Activated naive CD8-positive, alpha-beta T cell treated with anti-CD3 and anti-CD28 coated beads, Interleukin-2, amount 10 ng/mL, durations not matched to agents 7 days and 5 days (primary cell): Measurements from ENCODE around the gene CDH1. TPM values are rescaled to one million over a fixed set of nuclear protein-coding genes. Genes with fewer than 3 reads are reported as not detected.
"Not testable (repeated sequence)": the region's sequence is repeated elsewhere in the genome, so short reads cannot be mapped to it uniquely, and the experiment has no call there.

Experiments
- ATAC-seq: fragments of 150-1000 bp; cut with Tn5 transposase; one replicate; pipeline ENCODE4 v1.10.0; 2021; ENCODE audit warnings: low read depth, moderate library complexity
- POLR2A ChIA-PET: fragments of 350-600 bp; sonication (Branson Sonifier 250); formaldehyde crosslinking; loops from one replicate; lab custom pipeline; 2021; ENCODE audit warnings: antibody characterized with exemption; lab: Charles Lee
- DNase-seq: peaks from one replicate; pipeline ENCODE4 v3.0.0; 2021
- H3K27ac Mint-ChIP-seq: one replicate; pipeline ENCODE4 v1.8.0; 2022; ENCODE audit warnings: mild to moderate bottlenecking, mixed read lengths
- H3K27me3 Mint-ChIP-seq: one replicate; pipeline ENCODE4 v1.8.0; 2022; ENCODE audit warnings: mild to moderate bottlenecking, moderate library complexity, mixed read lengths
- H3K36me3 Mint-ChIP-seq: one replicate; pipeline ENCODE4 v1.8.0; 2021; ENCODE audit warnings: mild to moderate bottlenecking, mixed read lengths
- H3K4me1 Mint-ChIP-seq: one replicate; pipeline ENCODE4 v1.8.0; 2021; ENCODE audit warnings: mixed read lengths
- H3K4me3 Mint-ChIP-seq: one replicate; pipeline ENCODE4 v1.8.0; 2022; ENCODE audit warnings: mild to moderate bottlenecking, moderate library complexity, mixed read lengths
- H3K9me3 Mint-ChIP-seq: one replicate; pipeline ENCODE4 v1.8.0; 2021; ENCODE audit warnings: mixed read lengths
- total RNA-seq, 2 experiments: library from RNA; stranded (reverse); gene quantifications; one replicate each; pipeline ENCODE4 v1.2.3, GENCODE V29; 2021

CDH1 gene
- total RNA-seq, 2 experiments from 2014 or later = 0.51 to 0.58 TPM

DNA sequence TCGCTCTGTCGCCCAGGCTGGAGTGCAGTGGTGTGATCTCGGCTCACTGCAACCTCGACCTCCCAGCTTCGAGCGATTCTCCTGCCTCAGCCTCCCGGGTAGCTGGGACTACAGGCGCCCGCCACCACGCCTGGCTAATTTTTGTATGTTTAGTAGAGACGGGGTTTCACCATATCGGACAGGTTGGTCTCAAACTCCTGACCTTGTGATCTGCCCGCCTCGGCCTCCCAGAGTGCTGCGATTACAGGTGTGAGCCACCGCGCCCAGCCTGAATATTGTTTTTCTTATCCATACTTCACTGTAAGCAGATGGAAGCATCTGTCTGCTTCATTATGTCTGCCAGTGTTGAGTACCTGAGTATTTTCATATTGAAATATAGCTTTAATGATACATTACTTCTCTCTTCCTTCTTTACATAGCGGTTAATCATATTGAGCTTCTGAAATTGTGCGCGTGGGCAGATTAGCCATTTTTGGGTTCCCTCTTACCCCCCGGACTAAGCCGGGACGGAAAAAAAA is 105.9 kb downstream of the CDH1 start:
- Mint-ChIP-seq H3K4me3 (peak overlapping the region; percentile 98), H3K27ac (peak overlapping the region; percentile 89), H3K4me1 (peaks cover 25% of the 10 kb centered on the region)
- not testable (repeated sequence) for DNase-seq, H3K27me3 Mint-ChIP-seq, H3K36me3 Mint-ChIP-seq, H3K9me3 Mint-ChIP-seq, ATAC-seq
- POLR2A ChIA-PET = interaction anchor here (0.7 to 0.9 kb wide), 2 partner anchors 250 to 345 kb away, joined by 3 to 4 read pairs; no protein-coding TSS in a partner anchor

DNA sequence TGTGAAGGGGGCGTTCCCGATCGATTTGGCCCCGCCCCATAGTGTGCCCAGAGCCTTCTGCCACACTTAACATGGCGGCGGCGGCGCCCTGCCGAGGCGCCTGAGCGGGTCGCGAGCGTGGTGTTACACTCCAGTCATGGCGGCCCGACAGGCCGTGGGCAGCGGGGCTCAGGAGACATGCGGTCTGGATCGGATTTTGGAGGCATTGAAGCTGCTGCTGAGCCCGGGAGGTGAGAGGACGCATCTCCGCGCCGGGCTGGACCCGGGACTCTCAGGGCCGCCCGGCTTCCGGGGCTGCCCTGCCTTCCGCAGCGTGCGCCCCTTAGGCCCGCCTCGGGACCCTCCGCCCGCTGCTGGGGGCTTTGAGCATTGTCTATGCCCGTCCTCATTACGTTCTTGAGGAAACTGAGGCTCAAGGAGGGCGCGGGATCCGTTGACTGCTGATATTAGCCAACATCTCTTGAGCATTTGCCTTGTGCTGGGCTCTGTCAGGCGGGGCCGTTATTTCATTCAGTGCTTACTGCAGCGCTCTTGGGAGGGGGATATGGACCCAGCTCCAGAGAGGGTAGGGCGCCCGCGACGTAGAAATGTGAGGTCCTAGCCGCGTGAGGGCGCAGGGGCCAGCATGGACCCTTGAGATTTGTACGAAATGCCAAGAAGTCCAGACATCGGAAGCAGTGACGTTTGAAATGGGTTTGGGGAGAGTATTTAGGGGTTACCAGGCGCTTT is 106.6 kb downstream of the CDH1 start, which contains the start of gene TANGO6:
TSS of gene TANGO6 (plus strand) at position 50 of the 729 bp plus-strand sequence. CDS start at position 137, 87 bp downstream.
- POLR2A ChIA-PET = interaction anchor here (0.5 to 1.1 kb wide), 5 partner anchors 249 to 531 kb away, joined by 3 to 4 read pairs (median 3); partner anchors contain the start of genes CHTF8, UTP4 and VPS4A
- peak; percentile 93 for ATAC-seq

DNA sequence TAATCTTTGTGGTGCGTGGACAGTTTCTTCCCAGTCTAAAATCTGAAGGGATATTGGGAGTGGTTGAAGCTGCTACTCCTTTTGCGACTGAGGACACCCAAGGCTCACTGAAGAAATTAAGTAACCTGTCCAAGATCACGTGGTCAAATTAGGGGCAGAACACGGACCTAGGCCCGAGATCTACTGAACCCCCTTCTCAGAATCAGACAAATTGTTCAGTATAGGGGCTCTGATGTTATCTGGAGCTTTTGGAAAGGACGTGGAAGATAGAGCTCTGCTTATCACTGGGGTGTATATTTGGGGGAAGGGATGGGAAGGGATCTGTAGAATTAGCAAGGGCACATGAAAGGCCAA is 107.1 kb downstream of the CDH1 start:
- POLR2A ChIA-PET = interaction anchor here (0.5 to 1.1 kb wide), 3 partner anchors 289 to 530 kb away, joined by 3 read pairs; partner anchors contain the start of genes CHTF8, UTP4 and VPS4A
- H3K27ac Mint-ChIP-seq = peak overlapping the region; percentile 95
- DNase-seq = no peak
- H3K27me3 Mint-ChIP-seq = no peaks in the 10 kb centered on the region
- H3K9me3 Mint-ChIP-seq = no peaks in the 10 kb centered on the region
- peaks cover 6% of the 10 kb centered on the region for H3K36me3 Mint-ChIP-seq
- peak overlapping the region; percentile 98 for H3K4me3 Mint-ChIP-seq
- no peak for ATAC-seq
- H3K4me1 Mint-ChIP-seq = peaks cover 28% of the 10 kb centered on the region

More for the DNA sequence above, 106.6 kb downstream of the CDH1 start, which contains the start of gene TANGO6:
- H3K36me3 Mint-ChIP-seq = peaks cover 4% of the 10 kb centered on the region
- H3K9me3 Mint-ChIP-seq = no peaks in the 10 kb centered on the region
- peaks cover 26% of the 10 kb centered on the region for H3K4me1 Mint-ChIP-seq
- no peaks in the 10 kb centered on the region for H3K27me3 Mint-ChIP-seq
- peak; percentile 92 for DNase-seq
- peak within 1 kb of the TSS; percentile 95 for H3K27ac Mint-ChIP-seq
- H3K4me3 Mint-ChIP-seq = peak within 1 kb of the TSS; percentile 98

DNA sequence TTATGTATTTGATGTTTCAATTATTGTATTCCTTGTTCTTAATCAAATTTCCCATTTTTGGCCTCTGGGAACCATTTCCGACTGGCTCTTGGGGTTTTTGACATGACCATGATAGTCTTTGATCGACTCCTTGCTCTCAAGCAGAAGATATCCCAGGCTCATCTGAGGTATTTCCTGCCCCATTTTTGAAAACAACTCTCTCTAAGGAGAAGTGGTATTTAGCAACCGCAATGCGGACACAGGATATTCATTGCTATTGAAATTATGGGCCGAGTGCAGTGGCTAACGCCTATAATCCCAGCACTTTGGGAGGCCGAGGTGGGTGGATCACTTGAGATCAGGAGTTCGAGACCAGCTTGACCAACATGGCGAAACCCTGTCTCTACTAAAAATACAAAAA is 111.7 kb downstream of the CDH1 start:
- no peak overlapping the region for H3K27ac Mint-ChIP-seq
- ATAC-seq = no peak
- POLR2A ChIA-PET = no interaction called here
- H3K9me3 Mint-ChIP-seq = no peaks in the 10 kb centered on the region
- DNase-seq = no peak
- H3K4me3 Mint-ChIP-seq = no peak overlapping the region
- H3K27me3 Mint-ChIP-seq = no peaks in the 10 kb centered on the region
- H3K4me1 Mint-ChIP-seq = peaks cover 26% of the 10 kb centered on the region
- peaks cover 13% of the 10 kb centered on the region for H3K36me3 Mint-ChIP-seq

DNA sequence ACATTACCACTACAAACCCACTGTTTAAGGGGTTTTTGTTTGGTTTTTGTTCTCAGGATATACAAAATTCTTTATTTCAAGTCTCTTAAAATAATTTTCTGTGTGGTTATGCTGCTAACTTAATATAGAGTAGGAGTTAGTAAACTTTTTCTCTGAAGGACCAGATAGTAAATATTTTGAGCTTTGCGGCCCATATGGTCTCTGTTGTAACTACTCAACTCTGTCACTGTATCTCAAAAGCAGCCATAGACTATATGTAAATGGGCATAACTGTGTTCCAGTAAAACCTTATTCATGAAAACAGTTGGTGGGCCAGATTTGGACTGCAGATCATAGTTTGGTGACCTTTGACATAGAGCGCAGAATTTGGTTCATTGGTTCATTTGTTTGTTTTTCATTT is 113.4 kb downstream of the CDH1 start:
- no peak for DNase-seq
- Mint-ChIP-seq H3K9me3 (no peaks in the 10 kb centered on the region), H3K27ac (no peak overlapping the region), H3K36me3 (peaks cover 13% of the 10 kb centered on the region), H3K4me1 (peaks cover 14% of the 10 kb centered on the region), H3K27me3 (no peaks in the 10 kb centered on the region), H3K4me3 (no peak overlapping the region)
- ATAC-seq = no peak
- POLR2A ChIA-PET = no interaction called here

DNA sequence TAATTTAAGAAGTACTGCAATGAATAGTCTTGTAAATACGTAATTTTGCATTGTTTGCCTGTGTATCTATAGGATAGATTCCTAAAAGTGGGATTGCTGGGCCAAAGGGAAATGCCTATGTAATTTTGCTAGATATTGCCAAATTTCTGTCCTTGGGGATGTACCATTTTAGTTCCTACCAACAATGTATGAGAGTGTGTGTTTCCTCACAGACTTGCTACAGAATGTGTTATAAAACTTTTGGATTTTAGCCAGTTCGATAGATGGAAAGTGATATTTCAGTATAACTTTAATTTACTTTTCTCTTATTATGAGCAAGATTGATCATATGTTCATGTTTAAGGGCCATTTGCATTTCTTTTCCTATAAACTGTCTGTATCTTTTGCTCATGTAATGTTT is 114.5 kb downstream of the CDH1 start:
- Mint-ChIP-seq H3K4me3 (no peak overlapping the region), H3K36me3 (peaks cover 13% of the 10 kb centered on the region), H3K27ac (no peak overlapping the region), H3K9me3 (no peaks in the 10 kb centered on the region), H3K4me1 (peaks cover 13% of the 10 kb centered on the region), H3K27me3 (no peaks in the 10 kb centered on the region)
- ATAC-seq (no peak), DNase-seq (no peak)
- POLR2A ChIA-PET = no interaction called here

DNA sequence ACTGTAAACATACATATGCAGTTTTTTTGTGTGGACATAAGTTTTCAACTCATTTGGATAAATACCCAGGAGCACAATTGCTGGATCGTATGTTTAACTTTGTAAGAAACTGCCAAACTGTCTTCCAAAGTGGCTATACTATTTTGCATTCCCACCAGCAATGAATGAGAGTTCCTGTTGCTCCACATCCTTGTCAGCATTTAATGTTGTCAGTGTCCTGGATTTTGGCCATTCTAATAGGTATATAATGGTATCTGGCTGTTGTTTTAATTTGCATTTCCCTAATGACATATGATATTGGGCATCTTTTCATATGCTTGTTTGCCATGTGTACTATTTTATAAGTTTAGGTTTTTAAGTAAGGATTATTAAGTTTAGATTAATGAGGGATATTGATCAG is 120.4 kb downstream of the CDH1 start:
- H3K27ac Mint-ChIP-seq = no peak overlapping the region
- POLR2A ChIA-PET = no interaction called here

DNA sequence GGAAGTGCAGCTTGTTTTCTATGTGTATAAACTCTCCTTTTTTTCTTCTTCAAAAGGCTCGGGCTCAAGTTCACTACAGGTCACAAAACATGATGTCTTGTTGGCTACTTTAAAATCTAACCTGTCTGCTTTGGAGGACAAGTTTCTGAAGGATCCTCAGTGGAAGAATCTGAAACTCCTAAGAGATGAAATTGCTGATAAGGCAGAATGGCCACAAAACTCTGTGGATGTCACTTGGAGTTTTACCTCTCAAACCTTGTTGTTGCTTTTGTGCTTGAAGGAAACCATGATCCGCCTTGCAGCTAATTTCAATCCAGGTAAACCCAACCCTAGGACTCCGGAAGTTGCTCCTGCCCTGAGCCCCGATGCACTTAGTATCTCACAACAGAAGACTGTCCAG is 122.7 kb downstream of the CDH1 start:
- POLR2A ChIA-PET = no interaction called here
- DNase-seq = no peak
- no peak overlapping the region for H3K27ac Mint-ChIP-seq
- peaks cover 7% of the 10 kb centered on the region for H3K4me1 Mint-ChIP-seq
- H3K27me3 Mint-ChIP-seq = no peaks in the 10 kb centered on the region
- H3K4me3 Mint-ChIP-seq = no peak overlapping the region
- ATAC-seq = no peak
- H3K9me3 Mint-ChIP-seq = no peaks in the 10 kb centered on the region
- H3K36me3 Mint-ChIP-seq = peaks cover 17% of the 10 kb centered on the region

More for the DNA sequence above, 120.4 kb downstream of the CDH1 start:
- DNase-seq (no peak), ATAC-seq (no peak)
- Mint-ChIP-seq H3K4me1 (peaks cover 7% of the 10 kb centered on the region), H3K36me3 (peaks cover 15% of the 10 kb centered on the region), H3K4me3 (no peak overlapping the region), H3K9me3 (no peaks in the 10 kb centered on the region), H3K27me3 (no peaks in the 10 kb centered on the region)

DNA sequence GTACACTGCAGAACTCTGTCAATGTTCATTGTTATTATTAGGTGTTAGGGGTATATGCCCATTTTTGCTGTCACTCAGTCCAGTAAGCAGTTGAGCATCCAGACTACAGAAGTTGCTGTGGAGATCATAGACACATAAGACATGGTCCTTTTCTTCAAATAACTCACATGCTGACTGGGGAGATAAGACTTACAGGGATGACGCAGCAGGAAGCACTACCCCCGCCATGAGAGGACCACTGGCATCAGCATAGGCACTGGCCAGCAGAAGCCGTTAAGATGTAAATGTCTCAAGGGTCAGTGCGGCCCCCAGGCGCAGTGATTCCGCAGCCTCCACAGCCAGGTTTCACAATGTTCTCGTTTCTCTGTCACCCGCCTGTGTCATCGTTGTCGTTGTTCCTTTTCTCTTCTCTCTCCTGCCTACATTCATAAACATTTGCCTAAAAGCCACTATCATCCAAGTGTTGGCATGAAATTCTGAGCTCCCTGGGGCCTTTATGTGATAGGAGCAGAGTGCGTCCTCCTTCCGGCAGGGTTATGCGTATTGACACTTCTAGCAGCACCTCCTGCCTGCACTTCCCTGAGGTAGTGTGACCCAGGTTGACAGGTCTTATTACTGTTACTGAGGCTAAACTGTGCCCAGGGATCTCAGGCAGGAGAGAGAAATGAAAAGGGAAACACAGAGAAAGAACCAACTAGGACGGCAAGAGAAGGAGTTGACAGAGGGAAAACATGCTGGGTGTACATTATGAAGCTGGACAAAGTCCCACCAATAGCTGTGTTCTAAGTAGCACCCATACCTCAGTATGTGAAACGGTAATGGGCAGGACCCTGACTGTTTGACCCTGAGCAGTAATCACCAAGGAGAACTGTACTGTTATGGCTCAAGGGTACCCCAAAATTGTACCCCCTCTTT is 124.1 kb downstream of the CDH1 start:
- POLR2A ChIA-PET = no interaction called here
- Mint-ChIP-seq H3K27ac (no peak overlapping the region), H3K4me3 (no peak overlapping the region), H3K4me1 (peaks cover 7% of the 10 kb centered on the region), H3K27me3 (no peaks in the 10 kb centered on the region), H3K9me3 (no peaks in the 10 kb centered on the region), H3K36me3 (peaks cover 21% of the 10 kb centered on the region)
- no peak for DNase-seq
- no peak for ATAC-seq

DNA sequence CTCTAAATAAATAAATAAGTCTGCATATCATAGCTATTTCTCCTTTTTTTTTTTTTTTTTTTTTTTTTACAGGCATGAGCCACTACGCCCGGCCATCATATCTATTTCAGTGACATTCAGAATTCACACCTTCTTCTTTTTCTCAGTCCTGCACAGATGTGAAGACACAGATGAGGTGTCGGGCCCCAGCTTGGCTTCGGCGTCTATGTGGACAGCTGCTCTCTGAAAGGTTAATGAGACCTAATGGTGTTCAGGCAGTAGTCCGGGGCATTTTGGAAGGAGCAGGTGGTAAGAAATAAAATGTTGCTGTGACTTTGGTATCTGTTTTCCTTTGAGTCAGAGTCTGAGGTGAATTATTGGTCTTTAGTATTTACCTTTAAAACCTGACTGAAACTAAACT is 129.8 kb downstream of the CDH1 start:
- Mint-ChIP-seq H3K4me1 (no peaks in the 10 kb centered on the region), H3K27ac (no peak overlapping the region), H3K9me3 (no peaks in the 10 kb centered on the region), H3K4me3 (no peak overlapping the region), H3K27me3 (no peaks in the 10 kb centered on the region), H3K36me3 (peaks cover 28% of the 10 kb centered on the region)
- ATAC-seq (no peak), DNase-seq (no peak)
- POLR2A ChIA-PET = interaction anchor here (0.6 kb wide), 1 partner anchor 189 kb away, joined by 3 read pairs; no protein-coding TSS in a partner anchor

DNA sequence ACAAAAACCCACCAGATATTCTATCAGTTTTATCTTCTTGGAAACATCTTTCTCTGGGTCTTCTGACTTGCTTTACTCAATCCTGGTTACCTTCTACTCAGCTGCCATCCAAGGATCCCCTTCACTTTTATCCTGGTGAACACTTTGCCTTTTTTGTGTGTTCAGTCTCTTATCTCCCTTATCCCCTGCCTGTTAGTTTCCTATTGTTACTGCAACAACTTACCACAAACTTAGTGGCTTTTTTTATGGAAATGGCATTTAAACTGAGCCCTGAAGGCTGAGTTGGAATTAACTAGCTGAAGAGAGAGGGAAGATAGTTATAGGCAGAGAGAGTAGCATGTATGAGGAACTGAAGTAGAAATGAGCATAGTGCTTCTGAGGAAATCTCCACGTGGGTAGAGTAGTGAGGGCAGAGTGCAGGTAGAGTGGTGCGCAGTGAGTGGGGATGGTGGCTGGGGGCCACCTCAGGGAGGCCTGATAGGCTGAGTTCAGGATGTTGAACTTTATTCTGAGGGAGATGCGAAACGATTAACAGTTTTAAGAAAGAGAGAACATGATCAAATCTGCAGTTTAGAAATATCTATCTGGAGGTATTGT is 132.5 kb downstream of the CDH1 start:
- Mint-ChIP-seq H3K36me3 (peaks cover 32% of the 10 kb centered on the region), H3K27me3 (no peaks in the 10 kb centered on the region), H3K9me3 (no peaks in the 10 kb centered on the region), H3K27ac (no peak overlapping the region), H3K4me1 (no peaks in the 10 kb centered on the region), H3K4me3 (no peak overlapping the region)
- DNase-seq = no peak
- no peak for ATAC-seq
- POLR2A ChIA-PET = no interaction called here

DNA sequence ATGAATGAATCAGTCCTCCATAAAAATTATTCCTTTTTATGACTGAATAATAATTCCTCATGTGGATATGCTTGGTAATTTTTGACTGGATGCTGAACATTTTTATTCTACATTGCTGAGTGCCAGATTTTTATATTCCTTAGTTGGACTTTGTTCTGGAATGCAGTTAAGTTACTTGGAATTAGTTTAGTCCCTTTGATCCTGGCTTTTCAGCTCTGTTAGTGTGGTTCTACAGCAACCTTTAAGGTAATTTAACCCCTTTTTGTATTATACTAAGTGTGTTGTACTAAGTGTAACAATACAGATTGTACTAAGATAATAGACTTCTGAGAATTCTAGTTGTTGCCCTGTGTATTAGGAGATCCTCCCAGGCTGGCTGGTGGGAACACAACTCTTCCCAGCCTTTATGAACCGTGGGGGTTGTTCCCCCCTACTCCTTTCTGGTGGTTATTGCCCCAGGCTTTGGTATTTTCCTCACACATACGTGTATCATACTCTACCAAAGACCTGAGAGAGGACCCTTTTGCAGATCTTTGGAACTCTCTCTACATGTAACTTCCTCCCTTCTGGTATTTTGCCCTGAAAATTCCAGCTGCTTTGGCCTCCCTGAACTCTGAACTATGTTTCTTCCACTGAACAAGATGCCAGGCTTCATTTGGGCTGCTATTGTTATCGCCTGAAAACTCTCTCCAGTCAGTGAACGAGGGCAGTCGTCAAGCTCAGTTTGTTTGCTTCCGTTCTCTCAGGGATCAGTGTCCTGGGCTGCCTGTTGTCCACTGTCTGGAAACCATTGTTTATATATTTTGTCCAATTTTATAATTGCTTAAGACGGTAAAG is 136.8 kb downstream of the CDH1 start:
- POLR2A ChIA-PET = no interaction called here
- no peak for ATAC-seq
- Mint-ChIP-seq H3K9me3 (no peaks in the 10 kb centered on the region), H3K27me3 (no peaks in the 10 kb centered on the region), H3K4me1 (no peaks in the 10 kb centered on the region), H3K4me3 (no peak overlapping the region), H3K27ac (no peak overlapping the region), H3K36me3 (peaks cover 35% of the 10 kb centered on the region)
- no peak for DNase-seq
